ENCODE measurements around the gene KIF19. TPM values are rescaled to one million over a fixed set of nuclear protein-coding genes. Genes with fewer than 3 reads are reported as not detected.

Gene KIF19
- total and polyA plus RNA-seq, 10 of the 15 experiments (the other 5 are each of a cell fraction or from before 2014, with no cell fraction given): 0.06 to 0.07 TPM; not detected in 8

DNA sequence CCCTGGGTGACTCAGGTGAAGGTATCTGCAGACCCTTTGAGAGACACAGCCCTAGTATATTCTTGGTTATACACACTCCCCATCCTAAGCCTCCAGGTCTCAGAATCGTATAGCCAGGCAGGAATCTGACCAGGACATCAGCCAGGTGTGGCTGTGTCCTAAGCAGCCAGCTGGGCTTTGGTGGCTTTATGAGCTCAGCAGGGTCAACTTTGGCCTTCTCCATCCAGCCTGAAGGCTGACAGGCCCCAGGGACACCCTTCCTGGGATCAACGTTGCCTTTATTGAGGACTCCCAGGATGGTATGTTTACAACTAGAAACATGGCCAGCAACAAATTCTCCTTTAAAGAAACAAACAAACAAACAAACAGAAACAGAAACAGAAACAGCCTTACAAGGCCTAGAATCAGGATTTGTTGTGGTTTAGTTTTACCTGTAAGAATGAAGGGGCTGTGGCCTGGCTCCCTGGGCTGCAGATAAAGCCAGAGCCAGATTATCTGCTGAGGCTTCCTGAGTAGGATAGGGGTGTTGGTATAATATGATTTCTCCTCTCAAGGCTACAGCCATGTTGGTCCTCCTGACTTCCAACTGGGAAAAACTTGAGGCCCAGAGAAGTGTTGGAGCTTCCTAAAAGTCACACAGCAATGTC, 8.5 kb downstream of the KIF19 start:
- no peaks in the 10 kb centered on the region for H3K79me2 ChIP-seq (ENCODE audit: control insufficient read depth, insufficient read depth, low read length)
- ChIA-PET POLR2A (no interaction called here), SMC1A (ENCODE audit: uncharacterized antibody, unreplicated experiment) (no interaction called here), RAD21 (ENCODE audit: unreplicated experiment) (interaction anchor here (0.6 to 1.7 kb wide), 2 partner anchors 19 to 40 kb away, joined by 3 read pairs; no protein-coding TSS in a partner anchor), CTCF (interaction anchor here (0.6 to 1.3 kb wide), 3 partner anchors 38 to 576 kb away, joined by 3 read pairs; no protein-coding TSS in a partner anchor)
- no TSS peak for BruUV-seq (replicated peaks)
- peaks cover 3% of the 10 kb centered on the region; the same call in 1 of the 2 replicates for H3K4me1 ChIP-seq (ENCODE audit: control insufficient read depth, insufficient read depth, low read length)
- H4K20me1 ChIP-seq (ENCODE audit: control insufficient read depth, insufficient read depth): no peaks in the 10 kb centered on the region
- H3K4me3 ChIP-seq: no peak overlapping the region
- FAIRE-seq (peak; percentile 49), DNase-seq (ENCODE audit: low read depth, low spot score) (no peak), ATAC-seq (no peak)
- intact Hi-C loops (cut with micrococcal nuclease; ENCODE audit: unreplicated experiment): no loop called here
- no peak overlapping the region for H3K4me2 ChIP-seq (ENCODE audit: control insufficient read depth, insufficient read depth)
- H3K27me3 ChIP-seq (replicated peaks in 1 of 2; ENCODE audit: control insufficient read depth in 2 of 2, insufficient read depth in 2 of 2, low read length in 1 of 2): no peaks in the 10 kb centered on the region; a peak in 1 of 4 replicates
- H3K27ac ChIP-seq (ENCODE audit: control insufficient read depth, insufficient read depth): no peak overlapping the region
- H3K9me3 ChIP-seq (replicated peaks; ENCODE audit: control insufficient read depth, insufficient read depth, low read length): no peaks in the 10 kb centered on the region
- no peak for TF ChIP-seq ATF7 (IDR thresholded peaks at IDR 0.05; ENCODE audit: low read depth)
- no peak for TF ChIP-seq ZNF622 (IDR thresholded peaks at IDR 0.05)
- no peak for TF ChIP-seq POLR2A (IDR thresholded peaks at IDR 0.05; ENCODE audit: low read depth, low read length)
- no peak for TF ChIP-seq WRNIP1 (IDR thresholded peaks at IDR 0.05; ENCODE audit: borderline replicate concordance, low read depth, low read length)
- no peak for TF ChIP-seq CHD1 (IDR thresholded peaks at IDR 0.05; ENCODE audit: low read depth, low read length)
- TF ChIP-seq NRF1 (conservative IDR thresholded peaks at IDR 0.05; ENCODE audit: low read depth, low read length): no peak
- TF ChIP-seq SMAD5 (IDR thresholded peaks at IDR 0.05; ENCODE audit: low read depth): no peak
- TF ChIP-seq NBN (IDR thresholded peaks at IDR 0.05): no peak
- no peak for TF ChIP-seq TBL1XR1 (IDR thresholded peaks at IDR 0.05; ENCODE audit: low read depth, low read length)
- no peak for TF ChIP-seq CBFB (IDR thresholded peaks at IDR 0.05; ENCODE audit: low read depth)
- no peak overlapping the region for H3K9ac ChIP-seq (ENCODE audit: control insufficient read depth, insufficient read depth, low read length)
- peak overlapping the region; percentile 9; the same call in 1 of the 2 replicates for H2AFZ ChIP-seq (ENCODE audit: control insufficient read depth, low read depth, low read length)
- WGBS (ENCODE audit: insufficient coverage, insufficient replicate concordance, low lambda C conversion rate, missing lambda C conversion rate): 21% methylated on average over 2 of the region's 2 CpGs
- in situ Hi-C loops (cut with MboI): no loop called here
- no peaks in the 10 kb centered on the region for H3K36me3 ChIP-seq (ENCODE audit: control insufficient read depth in 2 of 2, insufficient read depth in 2 of 2, low read length in 1 of 2)
